HCT116 (cell line): ENCODE results near the gene FITM1. TPM values are rescaled to one million over a fixed set of nuclear protein-coding genes. Genes with fewer than 3 reads are reported as not detected.

ENCODE experiments used
- ATAC-seq: fragments of 200-7000 bp; cut with Tn5 transposase; 2 replicates; pipeline ENCODE4 v1.9.1; 2020; ENCODE audit warnings: mild to moderate bottlenecking, moderate library complexity
- BruUV-seq: library from RNA; stranded (reverse); fragments of 400-500 nt; replicated peaks from 2 replicates; lab custom pipeline; 2021; lab: Mats Ljungman, UMichigan
- CTCF ChIA-PET: fragments of 300-600 bp; sonication (Branson Sonifier 250); formaldehyde crosslinking; loops from one replicate; lab custom pipeline; 2021; ENCODE audit warnings: antibody characterized with exemption; lab: Charles Lee
- POLR2A ChIA-PET: fragments of 300-600, 350-600 bp; sonication (Branson Sonifier 250); formaldehyde crosslinking; loops from one replicate; lab custom pipeline; 2021; ENCODE audit warnings: antibody characterized with exemption; lab: Charles Lee
- RAD21 ChIA-PET, 2 experiments: fragments of 300-600 bp; sonication (Branson Sonifier 250); formaldehyde crosslinking; loops; one replicate each; lab custom pipeline; 2023; ENCODE audit warnings: low total read pairs in 2 of 2; ENCODE audit not compliant: uncharacterized antibody in 2 of 2, unreplicated experiment in 2 of 2, low non-redundant PET in 1 of 2; lab: Charles Lee
- DNase-seq: peaks from one replicate; pipeline ENCODE4 v3.0.0-alpha.2; 2010; ENCODE audit warnings: low read depth, low spot score
- H2AFZ ChIP-seq: fragments of 200-600 bp; shearing (Covaris generic), sonication (generic); 2 replicates; pipeline ENCODE4 v1.6.1; 2017; ENCODE audit warnings: low read depth, mixed run types, mixed read lengths, antibody characterized with exemption, low read length; ENCODE audit not compliant: poor library complexity, severe bottlenecking
- H3K27ac ChIP-seq: 2 replicates; pipeline ENCODE4 v1.5.1; 2012; ENCODE audit warnings: low read depth, low read length
- H3K27me3 ChIP-seq: fragments of 200-600 bp; sonication (generic); 2 replicates; pipeline ENCODE4 v1.6.1; 2016; ENCODE audit warnings: mixed run types, low read length, mixed read lengths; ENCODE audit not compliant: insufficient read depth
- H3K36me3 ChIP-seq, 2 experiments: fragments of 200-500 bp in 1 of 2; fragments of 200-600 bp in 1 of 2; sonication (Bioruptor generic) in 1 of 2; sonication (generic) in 1 of 2; 2 replicates each; pipeline versions ENCODE4 v1.5.1 to v1.6.1; 2014 to 2016; ENCODE audit warnings: low read length in 2 of 2, inconsistent platforms in 1 of 2, mixed read lengths in 1 of 2, mixed run types in 1 of 2; ENCODE audit not compliant: insufficient read depth in 2 of 2, control insufficient read depth in 1 of 2
- H3K4me1 ChIP-seq, 2 experiments: fragments of 200-600 bp in 1 of 2; sonication (generic) in 1 of 2; 2 replicates each; pipeline versions ENCODE4 v1.5.1 to v1.6.1; 2012 to 2017; ENCODE audit warnings: low read length in 2 of 2, inconsistent platforms in 1 of 2, mild to moderate bottlenecking in 1 of 2, mixed read lengths in 1 of 2, mixed run types in 1 of 2, moderate library complexity in 1 of 2; ENCODE audit not compliant: insufficient read depth in 2 of 2, control insufficient read depth in 1 of 2
- H3K4me2 ChIP-seq: fragments of 200-600 bp; sonication (generic); 2 replicates; pipeline ENCODE4 v1.6.1; 2017; ENCODE audit warnings: mixed run types, low read length, mixed read lengths
- H3K4me3 ChIP-seq, 2 experiments: fragments of 200-600 bp in 1 of 2; sonication (generic) in 1 of 2; replicated peaks in 1 of 2; 2 replicates each; pipeline ENCODE4 v1.5.1; 2011 to 2016; ENCODE audit warnings: low read length in 2 of 2, control low read depth in 1 of 2, low read depth in 1 of 2, mild to moderate bottlenecking in 1 of 2, mixed read lengths in 1 of 2, mixed run types in 1 of 2
- H3K79me2 ChIP-seq: fragments of 200-600 bp; sonication (generic); 2 replicates; pipeline ENCODE4 v1.6.1; 2017; ENCODE audit warnings: mild to moderate bottlenecking, mixed run types, low read length, moderate library complexity, mixed read lengths; ENCODE audit not compliant: insufficient read depth
- H3K9ac ChIP-seq: fragments of 200-600 bp; sonication (generic); 2 replicates; pipeline ENCODE4 v1.6.1; 2016; ENCODE audit warnings: low read length, mixed read lengths
- H3K9me2 ChIP-seq: fragments of 200-600 bp; sonication (generic), shearing (Covaris generic); 2 replicates; pipeline ENCODE4 v1.6.1; 2017; ENCODE audit warnings: mixed run types, mild to moderate bottlenecking, moderate library complexity; ENCODE audit not compliant: insufficient read depth
- H3K9me3 ChIP-seq, 2 experiments: fragments of 200-500 bp in 1 of 2; fragments of 200-600 bp in 1 of 2; sonication (Bioruptor generic) in 1 of 2; sonication (generic) in 1 of 2; 2 replicates each; pipeline ENCODE4 v1.6.1; 2014 to 2017; ENCODE audit warnings: low read length in 2 of 2, mixed read lengths in 2 of 2, inconsistent platforms in 1 of 2, low read depth in 1 of 2, mild to moderate bottlenecking in 1 of 2, mixed run types in 1 of 2, moderate library complexity in 1 of 2; ENCODE audit not compliant: control insufficient read depth in 1 of 2, insufficient read depth in 1 of 2
- H4K20me1 ChIP-seq: fragments of 200-600 bp; sonication (generic), shearing (Covaris generic); 2 replicates; pipeline ENCODE4 v1.6.1; 2017; ENCODE audit warnings: mixed run types, mild to moderate bottlenecking, moderate library complexity; ENCODE audit not compliant: insufficient read depth
- CBX3 ChIP-seq: IDR thresholded peaks from 2 replicates; pipeline ENCODE4 v1.6.1; 2012; ENCODE audit warnings: low read depth
- CTCF ChIP-seq, 3 experiments: fragments of 200-600 bp in 1 of 3; sonication (generic) in 1 of 3; IDR thresholded peaks in 2 of 3; conservative IDR thresholded peaks in 1 of 3; 2 replicates each; pipeline ENCODE4 v1.5.1; 2012 to 2017; ENCODE audit warnings: low read depth in 2 of 3, low read length in 2 of 3, antibody characterized with exemption in 1 of 3, borderline replicate concordance in 1 of 3, control low read depth in 1 of 3, mild to moderate bottlenecking in 1 of 3, mixed read lengths in 1 of 3, mixed run types in 1 of 3, moderate library complexity in 1 of 3; ENCODE audit not compliant: insufficient read depth in 1 of 3
- EGR1 ChIP-seq: IDR thresholded peaks from 2 replicates; pipeline ENCODE4 v1.6.1; 2012; ENCODE audit warnings: low read depth
- ELF1 ChIP-seq: IDR thresholded peaks from 2 replicates; pipeline ENCODE4 v1.6.1; 2012; ENCODE audit warnings: low read depth, borderline replicate concordance
- POLR2A ChIP-seq: IDR thresholded peaks from 2 replicates; pipeline ENCODE4 v1.7.0; 2011; ENCODE audit warnings: borderline replicate concordance; ENCODE audit not compliant: insufficient read depth, insufficient read length; ENCODE audit errors: extremely low read depth
- POLR2AphosphoS5 ChIP-seq: IDR thresholded peaks from 2 replicates; pipeline ENCODE4 v1.6.1; 2011; ENCODE audit warnings: mild to moderate bottlenecking, low read depth, low read length, moderate library complexity
- SIN3A ChIP-seq: IDR thresholded peaks from 2 replicates; pipeline ENCODE4 v1.6.1; 2012; ENCODE audit warnings: low read depth
- SP1 ChIP-seq: IDR thresholded peaks from 2 replicates; pipeline ENCODE4 v1.6.1; 2012; ENCODE audit warnings: low read depth
- SRF ChIP-seq: IDR thresholded peaks from 2 replicates; pipeline ENCODE4 v1.6.1; 2012; ENCODE audit warnings: low read depth
- TCF7L2 ChIP-seq: IDR thresholded peaks from 2 replicates; pipeline ENCODE4 v1.7.0; 2011; ENCODE audit warnings: borderline replicate concordance, inconsistent platforms; ENCODE audit not compliant: insufficient read depth, insufficient read length; ENCODE audit errors: extremely low read depth
- YY1 ChIP-seq: IDR thresholded peaks from 2 replicates; pipeline ENCODE4 v1.6.1; 2011; ENCODE audit warnings: low read length, low read depth, moderate library complexity, mild to moderate bottlenecking; ENCODE audit not compliant: insufficient replicate concordance; ENCODE audit errors: extremely low read depth
- intact Hi-C: fragments of 100-400 bp; cut with micrococcal nuclease; formaldehyde crosslinking; loops from 2 replicates; pipeline ENCODE4 v1.10.0; 2022
- total RNA-seq: library from RNA; stranded (reverse); gene quantifications from one replicate; pipeline ENCODE4 v1.2.1, GENCODE V29; 2021; ENCODE audit not compliant: unreplicated experiment
- TF ChIP-seq, protein P1 (sequence below): IDR thresholded peaks from 2 replicates; pipeline ENCODE4 v1.6.1; 2012

FITM1 gene
- total RNA-seq, 1 experiment from 2014 or later, result 0.81 TPM

GRCh38 chr14:24113801-24114531 is 16.5 kb upstream of the FITM1 start (continued):
- TF ChIP-seq CTCF (IDR thresholded peaks at IDR 0.05 in 2 of 3, conservative IDR thresholded peaks at IDR 0.05 in 1 of 3; ENCODE audit: borderline replicate concordance in 1 of 3, insufficient read depth in 1 of 3, low read depth in 2 of 3, low read length in 2 of 3) (no peak), ELF1 (no peak), POLR2A (peak; percentile 73)
- TF ChIP-seq, protein P1, sequence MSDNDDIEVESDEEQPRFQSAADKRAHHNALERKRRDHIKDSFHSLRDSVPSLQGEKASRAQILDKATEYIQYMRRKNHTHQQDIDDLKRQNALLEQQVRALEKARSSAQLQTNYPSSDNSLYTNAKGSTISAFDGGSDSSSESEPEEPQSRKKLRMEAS, result peak; percentile 76

GRCh38 chr14:24114532-24115421 is 15.7 kb upstream of the FITM1 start, which contains the start of the genes DCAF11 and NRL:
Gene DCAF11, plus strand, starts transcription at chr14:24114777. Its CDS starts 818 bp downstream, at chr14:24115595.
Gene NRL, minus strand, starts transcription at chr14:24114949. Its CDS starts 32,101 bp downstream, at chr14:24082848.
- peak within 1 kb of the TSS; percentile 86 to 92 for H3K4me3 ChIP-seq
- peak within 1 kb of the TSS; percentile 84 for H3K9ac ChIP-seq
- intact Hi-C loops, result loop anchor here (1.0 to 5.0 kb wide), 4 partner anchors 20 to 98 kb away; partner anchors contain the start of genes CHMP4A, IRF9, PCK2 and PSME2
- ChIA-PET RAD21 (interaction anchor here (0.5 to 1.7 kb wide), 5 partner anchors 21 to 449 kb away, joined by 3 to 10 read pairs (median 5); partner anchors contain the start of genes EMC9 (in 1 of the 2) and PSME1 (in 1 of the 2)), POLR2A (interaction anchor here (0.8 to 2.6 kb wide), 19 partner anchors 9 to 183 kb away, joined by 3 to 49 read pairs (median 4); partner anchors contain the start of genes EMC9, FITM1, IPO4 and IRF9), CTCF (interaction anchor here (0.7 to 2.7 kb wide), 13 partner anchors 7 to 182 kb away, joined by 3 to 11 read pairs (median 3); partner anchors contain the start of genes EMC9, IRF9, PSME1 and PSME2)
- no peaks in the 10 kb centered on the region for H3K9me3 ChIP-seq
- H4K20me1 ChIP-seq, result no peaks in the 10 kb centered on the region
- peak within 1 kb of the TSS; percentile 74 for H2AFZ ChIP-seq
- TF ChIP-seq EGR1, result peak; percentile 97
- peak; percentile 42; the same call in 1 of the 2 replicates for TF ChIP-seq SIN3A
- TF ChIP-seq, protein P1, result peak; percentile 97
- peak; percentile 16 for TF ChIP-seq TCF7L2
- TF ChIP-seq POLR2A, result peak; percentile 2
- TF ChIP-seq ELF1, result peak; percentile 73
- peak; percentile 48 for TF ChIP-seq POLR2AphosphoS5
- TF ChIP-seq SRF, result no peak; the same call in 1 of the 2 replicates
- no peak for TF ChIP-seq CBX3
- peak; percentile 96 for TF ChIP-seq SP1
- no peak for TF ChIP-seq YY1
- peak within 1 kb of the TSS; percentile 95 for H3K4me2 ChIP-seq
- H3K36me3 ChIP-seq, result peaks cover 8 to 11% of the 10 kb centered on the region in 2 experiments
- BruUV-seq, result no TSS peak
- H3K9me2 ChIP-seq, result no peaks in the 10 kb centered on the region
- no peaks in the 10 kb centered on the region for H3K27me3 ChIP-seq
- DNase-seq (peak; percentile 100), ATAC-seq (peak; percentile 89)
- H3K4me1 ChIP-seq, result peaks cover 6 to 16% of the 10 kb centered on the region in 2 experiments; a peak in 3 of 4 replicates
- peaks cover 14% of the 10 kb centered on the region; the same call in 1 of the 2 replicates for H3K79me2 ChIP-seq
- peak within 1 kb of the TSS; percentile 97 for H3K27ac ChIP-seq
